ENCODE results near the gene DNASE1L3. TPM values are rescaled to one million over a fixed set of nuclear protein-coding genes. Genes with fewer than 3 reads are reported as not detected.

Gene DNASE1L3
- total and polyA plus RNA-seq, 2 of the 8 experiments (the other 6 are each of a cell fraction or from before 2014, with no cell fraction given) = not detected

DNA sequence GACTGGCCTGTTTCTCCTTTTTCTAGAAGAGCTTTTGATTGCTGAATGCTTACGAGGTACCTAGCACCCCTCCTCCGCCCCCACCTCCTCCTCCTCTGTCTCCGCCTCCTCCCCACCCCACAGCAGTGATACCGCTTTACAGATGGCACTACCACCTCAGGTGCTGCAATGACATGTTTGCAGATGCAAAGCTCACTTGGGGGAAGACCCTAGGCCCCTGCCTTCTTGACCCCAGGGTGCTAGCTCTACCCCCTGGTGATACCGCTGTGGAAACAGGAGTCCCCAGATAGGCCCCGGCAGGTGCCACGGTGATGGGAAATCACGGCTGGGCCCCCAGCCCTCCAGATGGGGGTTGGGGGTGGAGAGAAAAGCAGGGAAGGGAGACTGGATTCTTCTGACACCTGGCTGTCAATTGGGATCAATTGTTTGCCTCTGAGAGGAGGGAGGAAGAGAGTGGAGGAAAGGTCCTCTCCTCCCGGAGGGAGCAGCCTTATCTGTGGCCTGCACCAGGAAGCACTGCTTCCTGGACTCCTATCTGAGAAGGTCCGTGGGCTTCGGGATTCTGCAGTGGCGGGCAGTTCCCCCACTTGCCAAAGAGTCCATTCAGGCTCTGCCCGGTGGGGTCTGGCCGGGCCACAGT lies 37.6 kb downstream of the DNASE1L3 start (continued):
- TF ChIP-seq, protein P1, sequence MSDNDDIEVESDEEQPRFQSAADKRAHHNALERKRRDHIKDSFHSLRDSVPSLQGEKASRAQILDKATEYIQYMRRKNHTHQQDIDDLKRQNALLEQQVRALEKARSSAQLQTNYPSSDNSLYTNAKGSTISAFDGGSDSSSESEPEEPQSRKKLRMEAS (IDR thresholded peaks at IDR 0.05) = no peak
- no peak for TF ChIP-seq TAF1 (IDR thresholded peaks at IDR 0.05; ENCODE audit: low read depth, low read length)
- no peak for TF ChIP-seq SIRT6 (IDR thresholded peaks at IDR 0.05; ENCODE audit: low read length)

All from H1 (cell line).